Trophoblast cell (in vitro differentiated cells and primary cell): ENCODE measurements around the gene FGF2.

Experiments used
- DNase-seq, 2 donors: peaks; one replicate each; pipeline ENCODE4 v3.0.0-alpha.2; 2016
- H2AFZ ChIP-seq: 2 replicates; pipeline ENCODE4 v1.6.1; 2013; ENCODE audit warnings: low read length, moderate library complexity, mild to moderate bottlenecking; ENCODE audit not compliant: insufficient read depth, poor library complexity
- H2AK5ac ChIP-seq: 2 replicates; pipeline ENCODE4 v1.6.1; 2013; ENCODE audit warnings: mild to moderate bottlenecking, low read length
- H2BK120ac ChIP-seq: 2 replicates; pipeline ENCODE4 v1.6.1; 2013; ENCODE audit warnings: low read length, mild to moderate bottlenecking, moderate library complexity; ENCODE audit not compliant: insufficient read depth, poor library complexity
- H2BK12ac ChIP-seq: 2 replicates; pipeline ENCODE4 v1.6.1; 2013; ENCODE audit warnings: mild to moderate bottlenecking, low read length, moderate library complexity
- H2BK5ac ChIP-seq: 2 replicates; pipeline ENCODE4 v1.6.1; 2013; ENCODE audit warnings: low read length, low read depth, moderate library complexity, mild to moderate bottlenecking; ENCODE audit not compliant: poor library complexity
- H3K14ac ChIP-seq: 2 replicates; pipeline ENCODE4 v1.6.1; 2013; ENCODE audit warnings: mild to moderate bottlenecking, low read length
- H3K18ac ChIP-seq: 2 replicates; pipeline ENCODE4 v1.6.1; 2013; ENCODE audit warnings: mild to moderate bottlenecking, low read length
- H3K23ac ChIP-seq: 2 replicates; pipeline ENCODE4 v1.6.1; 2013; ENCODE audit warnings: low read length
- H3K27ac ChIP-seq: 2 replicates; pipeline ENCODE4 v1.5.1; 2013; ENCODE audit warnings: low read depth, mild to moderate bottlenecking, inconsistent platforms, low read length, moderate library complexity
- H3K27me3 ChIP-seq: 2 replicates; pipeline ENCODE4 v1.6.1; 2013; ENCODE audit warnings: inconsistent platforms, mild to moderate bottlenecking, low read length, moderate library complexity; ENCODE audit not compliant: insufficient read depth
- H3K36me3 ChIP-seq, 2 experiments: 1 replicate in 1 of 2; 2 replicates in 1 of 2; pipeline ENCODE4 v1.6.1; 2013; ENCODE audit warnings: low read length in 2 of 2, mild to moderate bottlenecking in 2 of 2, moderate library complexity in 1 of 2; ENCODE audit not compliant: insufficient read depth in 2 of 2, control insufficient read depth in 1 of 2
- H3K4ac ChIP-seq: 2 replicates; pipeline ENCODE4 v1.6.1; 2013; ENCODE audit warnings: low read depth, mild to moderate bottlenecking, low read length, moderate library complexity
- H3K4me1 ChIP-seq, 2 experiments: 1 replicate in 1 of 2; 2 replicates in 1 of 2; pipeline ENCODE4 v1.6.1; 2013; ENCODE audit warnings: low read length in 2 of 2, mild to moderate bottlenecking in 2 of 2, moderate library complexity in 1 of 2; ENCODE audit not compliant: insufficient read depth in 2 of 2, control insufficient read depth in 1 of 2
- H3K4me2 ChIP-seq: 2 replicates; pipeline ENCODE4 v1.6.1; 2013; ENCODE audit warnings: inconsistent platforms, mild to moderate bottlenecking, low read length, moderate library complexity
- H3K4me3 ChIP-seq: 2 replicates; pipeline ENCODE4 v1.5.1; 2013; ENCODE audit warnings: mild to moderate bottlenecking, low read depth, low read length, inconsistent platforms
- H3K79me1 ChIP-seq: one replicate; pipeline ENCODE4 v1.6.1; 2013; ENCODE audit warnings: low read length
- H3K79me2 ChIP-seq: 2 replicates; pipeline ENCODE4 v1.6.1; 2013; ENCODE audit warnings: low read length, mild to moderate bottlenecking; ENCODE audit not compliant: control insufficient read depth, insufficient read depth, poor library complexity
- H3K9ac ChIP-seq: 2 replicates; pipeline ENCODE4 v1.6.1; 2013; ENCODE audit warnings: mild to moderate bottlenecking, low read length
- H3K9me3 ChIP-seq: 2 replicates; pipeline ENCODE4 v1.6.1; 2013; ENCODE audit warnings: low read depth, mild to moderate bottlenecking, control low read depth, inconsistent platforms, low read length; ENCODE audit not compliant: insufficient read depth
- H4K12ac ChIP-seq: 2 replicates; pipeline ENCODE4 v1.6.1; 2013; ENCODE audit warnings: low read depth, mild to moderate bottlenecking, low read length, moderate library complexity
- H4K8ac ChIP-seq: 2 replicates; pipeline ENCODE4 v1.6.1; 2013; ENCODE audit warnings: low read depth, mild to moderate bottlenecking, low read length, moderate library complexity
- H4K91ac ChIP-seq: one replicate; pipeline ENCODE4 v1.6.1; 2013; ENCODE audit warnings: low read depth, mild to moderate bottlenecking, low read length, moderate library complexity
- WGBS: extraction: QIAGEN DNeasy Blood & Tissue Kit; methylation state at CpG from one replicate; pipeline ENCODE4 v1.1.7; 2013; ENCODE audit warnings: missing lambda C conversion rate; ENCODE audit not compliant: insufficient read length, insufficient coverage; ENCODE audit errors: extremely low coverage; 5-methylcytosine and 5-hydroxymethylcytosine counted together

Gene FGF2

GRCh38 chr4:122836941-122837340 is 10.3 kb downstream of the FGF2 start:
- WGBS, result no CpG with 5 or more reads among the region's 2 CpGs
- H3K4me1 ChIP-seq, result peaks cover 2 to 4% of the 10 kb centered on the region in 2 experiments
- H4K91ac ChIP-seq, result no peak overlapping the region
- H3K4me3 ChIP-seq, result no peak overlapping the region
- no peaks in the 10 kb centered on the region for H3K36me3 ChIP-seq
- no peak overlapping the region for H3K18ac ChIP-seq
- H3K14ac ChIP-seq, result no peak overlapping the region
- no peak overlapping the region for H2AFZ ChIP-seq
- no peak for DNase-seq
- H2BK12ac ChIP-seq, result no peak overlapping the region
- H4K8ac ChIP-seq, result no peak overlapping the region
- no peak overlapping the region for H3K4me2 ChIP-seq
- no peak overlapping the region for H3K4ac ChIP-seq
- H3K27ac ChIP-seq, result no peak overlapping the region
- H3K9me3 ChIP-seq, result no peaks in the 10 kb centered on the region
- no peak overlapping the region for H2AK5ac ChIP-seq
- H3K79me1 ChIP-seq, result no peaks in the 10 kb centered on the region
- no peak overlapping the region for H3K9ac ChIP-seq
- H2BK5ac ChIP-seq, result no peak overlapping the region
- no peaks in the 10 kb centered on the region for H3K79me2 ChIP-seq
- no peaks in the 10 kb centered on the region for H3K27me3 ChIP-seq
- H3K23ac ChIP-seq, result no peak overlapping the region
- no peak overlapping the region for H4K12ac ChIP-seq
- H2BK120ac ChIP-seq, result no peak overlapping the region

- Histone ChIP-seq H3K4ac (no peak overlapping the region), H4K12ac (no peak overlapping the region), H3K27ac (no peak overlapping the region), H4K91ac (no peak overlapping the region), H3K27me3 (no peaks in the 10 kb centered on the region), H3K9me3 (no peaks in the 10 kb centered on the region), H3K9ac (no peak overlapping the region), H3K79me1 (no peaks in the 10 kb centered on the region), H3K4me3 (no peak overlapping the region), H4K8ac (no peak overlapping the region), H3K14ac (no peak overlapping the region), H3K36me3 (no peaks in the 10 kb centered on the region), H3K4me2 (no peak overlapping the region), H3K23ac (no peak overlapping the region), H2BK120ac (no peak overlapping the region), H2BK12ac (no peak overlapping the region), H3K79me2 (no peaks in the 10 kb centered on the region), H2AFZ (no peak overlapping the region), H2BK5ac (no peak overlapping the region), H3K4me1 (peaks cover 2 to 3% of the 10 kb centered on the region in 2 experiments), H3K18ac (no peak overlapping the region), H2AK5ac (no peak overlapping the region)
- WGBS, result no CpG with 5 or more reads among the region's 1 CpG
- DNase-seq, result no peak
Measured at GRCh38 chr4:122838034-122838433, 11.4 kb downstream of the FGF2 start.

GRCh38 chr4:122842392-122842791 is 15.8 kb downstream of the FGF2 start:
- Histone ChIP-seq H3K9ac (no peak overlapping the region), H3K14ac (no peak overlapping the region), H2AK5ac (no peak overlapping the region), H3K27me3 (no peaks in the 10 kb centered on the region), H4K8ac (no peak overlapping the region), H3K27ac (no peak overlapping the region), H3K23ac (no peak overlapping the region), H3K4me1 (peaks cover 2 to 6% of the 10 kb centered on the region in 2 experiments), H2AFZ (no peak overlapping the region), H3K79me1 (no peaks in the 10 kb centered on the region), H3K18ac (no peak overlapping the region), H3K4ac (no peak overlapping the region), H4K12ac (no peak overlapping the region), H4K91ac (no peak overlapping the region), H2BK5ac (no peak overlapping the region), H3K9me3 (no peaks in the 10 kb centered on the region), H3K4me2 (no peak overlapping the region), H2BK120ac (no peak overlapping the region), H3K4me3 (no peak overlapping the region), H3K36me3 (no peaks in the 10 kb centered on the region), H3K79me2 (no peaks in the 10 kb centered on the region), H2BK12ac (no peak overlapping the region)
- no peak for DNase-seq
- no CpG with 5 or more reads among the region's 1 CpG for WGBS

- Histone ChIP-seq H3K9ac (no peak overlapping the region), H3K27ac (no peak overlapping the region), H3K18ac (no peak overlapping the region), H2AK5ac (no peak overlapping the region), H3K4me3 (no peak overlapping the region), H3K4ac (no peak overlapping the region), H3K79me2 (no peaks in the 10 kb centered on the region), H3K79me1 (no peaks in the 10 kb centered on the region), H2BK120ac (no peak overlapping the region), H4K91ac (no peak overlapping the region), H3K14ac (no peak overlapping the region), H3K27me3 (no peaks in the 10 kb centered on the region), H2AFZ (no peak overlapping the region), H3K36me3 (no peaks in the 10 kb centered on the region), H2BK12ac (no peak overlapping the region), H4K8ac (no peak overlapping the region), H3K4me2 (no peak overlapping the region), H3K23ac (no peak overlapping the region), H4K12ac (no peak overlapping the region), H3K4me1 (peaks cover 2 to 6% of the 10 kb centered on the region in 2 experiments), H2BK5ac (no peak overlapping the region), H3K9me3 (no peaks in the 10 kb centered on the region)
- no peak for DNase-seq
- whole genome bisulfite sequencing, result no CpG with 5 or more reads among the region's 4 CpGs
Measured at GRCh38 chr4:122842984-122843531, 16.4 kb downstream of the FGF2 start.
